ENCODE data around the gene RHEX. TPM values are rescaled to one million over a fixed set of nuclear protein-coding genes. Genes with fewer than 3 reads are reported as not detected.

The RHEX gene
- total and polyA plus RNA-seq, 2 of the 13 experiments (the other 11 are each of a cell fraction or from before 2014, with no cell fraction given), result 1.4 to 2.7 TPM

DNA sequence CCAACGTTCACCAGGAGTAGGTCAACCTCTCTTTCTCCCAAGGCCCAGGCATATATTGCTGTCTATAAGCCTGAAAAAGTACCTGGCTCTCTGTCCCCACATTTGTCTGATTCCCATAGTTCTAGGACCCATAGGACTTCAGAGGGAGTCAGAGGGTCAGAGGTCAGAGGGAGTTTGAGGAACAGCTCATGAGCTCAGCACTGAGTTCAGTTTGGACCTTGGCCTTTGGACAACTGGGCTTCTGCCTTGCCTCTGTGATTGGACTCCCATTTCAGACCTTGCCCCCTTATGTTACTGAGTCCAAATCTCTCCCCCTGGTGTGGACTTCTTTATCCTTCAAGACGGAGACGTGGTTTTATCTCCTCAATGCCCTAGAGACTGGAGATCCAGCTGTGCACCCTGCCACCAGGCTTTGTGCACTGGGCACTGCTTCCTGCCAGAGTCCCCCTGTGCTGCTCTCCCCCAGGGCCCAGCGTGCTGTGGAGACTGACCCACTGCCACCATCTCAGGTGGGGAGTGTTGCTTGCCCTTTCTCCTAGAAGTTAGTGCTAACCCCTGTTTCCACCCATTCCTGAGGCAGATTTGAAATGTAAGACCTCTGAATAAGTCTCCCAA, 32.5 kb upstream of the RHEX start (continued):
- TF ChIP-seq HNF4G (IDR thresholded peaks at IDR 0.05; ENCODE audit: borderline replicate concordance, low read depth, low read length), result 0 out of 2 replicates have a peak, but pooled peaks have one; percentile 7
- TF ChIP-seq HNF4G (CRISPR knock-in tag; IDR thresholded peaks at IDR 0.05; ENCODE audit: borderline replicate concordance, low read depth), result no peak
- no peak for TF ChIP-seq ZNF251 (CRISPR knock-in tag; IDR thresholded peaks at IDR 0.05)
- no peak for TF ChIP-seq NBN (conservative IDR thresholded peaks at IDR 0.05)
- TF ChIP-seq KLF9 (CRISPR knock-in tag; IDR thresholded peaks at IDR 0.05; ENCODE audit: low read depth), result no peak
- TF ChIP-seq NR2F1 (CRISPR knock-in tag; IDR thresholded peaks at IDR 0.05), result peak in 1 of 2 experiments; percentile 27; a peak in 1 of 4 replicates
- no peak for TF ChIP-seq TP53 (CRISPR knock-in tag; conservative IDR thresholded peaks at IDR 0.05)
- TF ChIP-seq NFE2L2 (IDR thresholded peaks at IDR 0.05; ENCODE audit: low read length), result no peak
- TF ChIP-seq, protein P1, sequence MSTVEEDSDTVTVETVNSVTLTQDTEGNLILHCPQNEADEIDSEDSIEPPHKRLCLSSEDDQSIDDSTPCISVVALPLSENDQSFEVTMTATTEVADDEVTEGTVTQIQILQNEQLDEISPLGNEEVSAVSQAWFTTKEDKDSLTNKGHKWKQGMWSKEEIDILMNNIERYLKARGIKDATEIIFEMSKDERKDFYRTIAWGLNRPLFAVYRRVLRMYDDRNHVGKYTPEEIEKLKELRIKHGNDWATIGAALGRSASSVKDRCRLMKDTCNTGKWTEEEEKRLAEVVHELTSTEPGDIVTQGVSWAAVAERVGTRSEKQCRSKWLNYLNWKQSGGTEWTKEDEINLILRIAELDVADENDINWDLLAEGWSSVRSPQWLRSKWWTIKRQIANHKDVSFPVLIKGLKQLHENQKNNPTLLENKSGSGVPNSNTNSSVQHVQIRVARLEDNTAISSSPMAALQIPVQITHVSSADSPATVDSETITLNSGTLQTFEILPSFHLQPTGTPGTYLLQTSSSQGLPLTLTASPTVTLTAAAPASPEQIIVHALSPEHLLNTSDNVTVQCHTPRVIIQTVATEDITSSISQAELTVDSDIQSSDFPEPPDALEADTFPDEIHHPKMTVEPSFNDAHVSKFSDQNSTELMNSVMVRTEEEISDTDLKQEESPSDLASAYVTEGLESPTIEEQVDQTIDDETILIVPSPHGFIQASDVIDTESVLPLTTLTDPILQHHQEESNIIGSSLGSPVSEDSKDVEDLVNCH (CRISPR knock-in tag; IDR thresholded peaks at IDR 0.05), result no peak
- no peak for TF ChIP-seq NKX3-1 (CRISPR knock-in tag; IDR thresholded peaks at IDR 0.05)
- TF ChIP-seq ZNF773 (CRISPR knock-in tag; IDR thresholded peaks at IDR 0.05; ENCODE audit: borderline replicate concordance), result no peak
- TF ChIP-seq, protein P2, sequence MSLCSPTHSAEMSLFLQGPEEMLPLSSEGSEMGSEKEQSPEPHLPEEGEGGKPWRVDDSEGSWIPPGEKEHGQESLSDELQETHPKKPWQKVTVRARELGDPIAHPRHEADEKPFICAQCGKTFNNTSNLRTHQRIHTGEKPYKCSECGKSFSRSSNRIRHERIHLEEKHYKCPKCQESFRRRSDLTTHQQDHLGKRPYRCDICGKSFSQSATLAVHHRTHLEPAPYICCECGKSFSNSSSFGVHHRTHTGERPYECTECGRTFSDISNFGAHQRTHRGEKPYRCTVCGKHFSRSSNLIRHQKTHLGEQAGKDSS (CRISPR knock-in tag; IDR thresholded peaks at IDR 0.05; ENCODE audit: borderline replicate concordance, low read depth), result no peak

Data from HepG2 (cell line).